Activated T-helper 2 cell treated with anti-CD3 and anti-CD28 coated beads, Interferon-gamma antibody, Interleukin-2, Interleukin-4, amounts not matched to agents 10 μg/mL and 5 μg/mL and 100 μg/mL, durations not matched to agents 14 hours and 24 hours and 36 hours (primary cell): Measurements from ENCODE around the gene ANP32A. TPM values are rescaled to one million over a fixed set of nuclear protein-coding genes. Genes with fewer than 3 reads are reported as not detected.

Experiments used
- DNase-seq: peaks from one replicate; pipeline ENCODE4 v3.0.0; 2021; ENCODE audit warnings: low spot score
- H3K27ac Mint-ChIP-seq: one replicate; pipeline ENCODE4 v1.8.0; 2021; ENCODE audit warnings: mixed read lengths
- H3K27me3 Mint-ChIP-seq: one replicate; pipeline ENCODE4 v1.8.0; 2021; ENCODE audit warnings: low read depth, mixed read lengths
- H3K36me3 Mint-ChIP-seq: one replicate; pipeline ENCODE4 v1.8.0; 2021; ENCODE audit warnings: low read depth, mixed read lengths
- H3K4me1 Mint-ChIP-seq: one replicate; pipeline ENCODE4 v1.8.0; 2021; ENCODE audit warnings: low read depth, mixed read lengths
- H3K4me3 Mint-ChIP-seq: one replicate; pipeline ENCODE4 v1.8.0; 2021; ENCODE audit warnings: low read depth, mild to moderate bottlenecking, moderate library complexity, mixed read lengths
- H3K9me3 Mint-ChIP-seq: one replicate; pipeline ENCODE4 v1.8.0; 2021; ENCODE audit warnings: mixed read lengths
- intact Hi-C: fragments of 100-400 bp; cut with micrococcal nuclease; formaldehyde crosslinking; loops from one replicate; pipeline ENCODE4 v1.15.1; 2023
- total RNA-seq: library from RNA; stranded (reverse); gene quantifications from 2 replicates; pipeline ENCODE4 v1.2.3, GENCODE V29; 2022

The ANP32A gene
- total RNA-seq, 1 donor from 2014 or later, result 259 TPM

- H3K27ac Mint-ChIP-seq, result peak overlapping the region; percentile 99
- peak overlapping the region; percentile 93 for H3K4me3 Mint-ChIP-seq
- H3K27me3 Mint-ChIP-seq, result no peaks in the 10 kb centered on the region
- H3K9me3 Mint-ChIP-seq, result no peaks in the 10 kb centered on the region
- peak; percentile 69 for DNase-seq
- peaks cover 40% of the 10 kb centered on the region for H3K36me3 Mint-ChIP-seq
- H3K4me1 Mint-ChIP-seq, result peaks cover 41% of the 10 kb centered on the region
- intact Hi-C loops, result loop anchor here (2.0 kb wide), 1 partner anchor 35 kb away; no protein-coding TSS in a partner anchor
These were observed 3.2 kb downstream of the ANP32A start for GRCh38 chr15:68817304-68818065.

GRCh38 chr15:68816795-68817303 lies 3.8 kb downstream of the ANP32A start:
- intact Hi-C loops, result loop anchor here (1.0 kb wide), 1 partner anchor 20 kb away; no protein-coding TSS in a partner anchor
- H3K27ac Mint-ChIP-seq, result peak overlapping the region; percentile 99
- H3K9me3 Mint-ChIP-seq, result no peaks in the 10 kb centered on the region
- DNase-seq, result no peak
- peak overlapping the region; percentile 93 for H3K4me3 Mint-ChIP-seq
- H3K4me1 Mint-ChIP-seq, result peaks cover 42% of the 10 kb centered on the region
- H3K36me3 Mint-ChIP-seq, result peaks cover 43% of the 10 kb centered on the region
- H3K27me3 Mint-ChIP-seq, result no peaks in the 10 kb centered on the region

GRCh38 chr15:68816158-68816557 lies 4.5 kb downstream of the ANP32A start:
- Mint-ChIP-seq H3K9me3 (no peaks in the 10 kb centered on the region), H3K4me3 (peak overlapping the region; percentile 93), H3K27me3 (no peaks in the 10 kb centered on the region), H3K4me1 (peaks cover 43% of the 10 kb centered on the region), H3K36me3 (peaks cover 44% of the 10 kb centered on the region), H3K27ac (peak overlapping the region; percentile 42)
- DNase-seq, result no peak
- intact Hi-C loops, result loop anchor here (1.0 kb wide), 1 partner anchor 19 kb away; no protein-coding TSS in a partner anchor

- DNase-seq, result no peak
- H3K27me3 Mint-ChIP-seq, result no peaks in the 10 kb centered on the region
- H3K4me3 Mint-ChIP-seq, result peak overlapping the region; percentile 93
- H3K27ac Mint-ChIP-seq, result peak overlapping the region; percentile 42
- intact Hi-C loops, result no loop called here
- H3K36me3 Mint-ChIP-seq, result peaks cover 46% of the 10 kb centered on the region
- peaks cover 46% of the 10 kb centered on the region for H3K4me1 Mint-ChIP-seq
- H3K9me3 Mint-ChIP-seq, result no peaks in the 10 kb centered on the region
These were observed 5.1 kb downstream of the ANP32A start for GRCh38 chr15:68815598-68815997.

- H3K27me3 Mint-ChIP-seq, result no peaks in the 10 kb centered on the region
- no peaks in the 10 kb centered on the region for H3K9me3 Mint-ChIP-seq
- intact Hi-C loops, result no loop called here
- DNase-seq, result no peak
- H3K36me3 Mint-ChIP-seq, result peaks cover 48% of the 10 kb centered on the region
- H3K4me1 Mint-ChIP-seq, result peaks cover 55% of the 10 kb centered on the region
- H3K27ac Mint-ChIP-seq, result peak overlapping the region; percentile 30
- no peak overlapping the region for H3K4me3 Mint-ChIP-seq
These were observed 6.1 kb downstream of the ANP32A start for GRCh38 chr15:68814596-68814995.

GRCh38 chr15:68812597-68813431 lies 7.9 kb downstream of the ANP32A start:
- no peaks in the 10 kb centered on the region for H3K27me3 Mint-ChIP-seq
- no peak overlapping the region for H3K27ac Mint-ChIP-seq
- H3K4me1 Mint-ChIP-seq, result peaks cover 68% of the 10 kb centered on the region
- no peak overlapping the region for H3K4me3 Mint-ChIP-seq
- intact Hi-C loops, result no loop called here
- peaks cover 58% of the 10 kb centered on the region for H3K36me3 Mint-ChIP-seq
- H3K9me3 Mint-ChIP-seq, result no peaks in the 10 kb centered on the region
- no peak for DNase-seq

- H3K4me3 Mint-ChIP-seq, result no peak overlapping the region
- no peak overlapping the region for H3K27ac Mint-ChIP-seq
- H3K4me1 Mint-ChIP-seq, result peaks cover 65% of the 10 kb centered on the region
- intact Hi-C loops, result no loop called here
- H3K27me3 Mint-ChIP-seq, result no peaks in the 10 kb centered on the region
- no peaks in the 10 kb centered on the region for H3K9me3 Mint-ChIP-seq
- no peak for DNase-seq
- peaks cover 55% of the 10 kb centered on the region for H3K36me3 Mint-ChIP-seq
These were observed 8.6 kb downstream of the ANP32A start for GRCh38 chr15:68812069-68812468.

GRCh38 chr15:68809517-68809916 lies 11.2 kb downstream of the ANP32A start:
- no peak overlapping the region for H3K4me3 Mint-ChIP-seq
- DNase-seq, result no peak
- intact Hi-C loops, result no loop called here
- H3K27ac Mint-ChIP-seq, result peak overlapping the region; percentile 28
- H3K9me3 Mint-ChIP-seq, result no peaks in the 10 kb centered on the region
- no peaks in the 10 kb centered on the region for H3K27me3 Mint-ChIP-seq
- peaks cover 51% of the 10 kb centered on the region for H3K36me3 Mint-ChIP-seq
- peaks cover 53% of the 10 kb centered on the region for H3K4me1 Mint-ChIP-seq

GRCh38 chr15:68808770-68809169 lies 11.9 kb downstream of the ANP32A start:
- Mint-ChIP-seq H3K27ac (peak overlapping the region; percentile 47), H3K27me3 (no peaks in the 10 kb centered on the region), H3K9me3 (no peaks in the 10 kb centered on the region), H3K4me1 (peaks cover 51% of the 10 kb centered on the region), H3K4me3 (no peak overlapping the region), H3K36me3 (peaks cover 49% of the 10 kb centered on the region)
- intact Hi-C loops, result no loop called here
- no peak for DNase-seq

GRCh38 chr15:68808091-68808490 lies 12.6 kb downstream of the ANP32A start:
- Mint-ChIP-seq H3K4me3 (no peak overlapping the region), H3K36me3 (peaks cover 49% of the 10 kb centered on the region), H3K27me3 (no peaks in the 10 kb centered on the region), H3K4me1 (peaks cover 47% of the 10 kb centered on the region), H3K27ac (no peak overlapping the region), H3K9me3 (no peaks in the 10 kb centered on the region)
- no peak for DNase-seq
- intact Hi-C loops, result no loop called here

GRCh38 chr15:68807249-68807648 lies 13.4 kb downstream of the ANP32A start:
- Mint-ChIP-seq H3K27me3 (no peaks in the 10 kb centered on the region), H3K4me1 (peaks cover 44% of the 10 kb centered on the region), H3K27ac (peak overlapping the region; percentile 30), H3K4me3 (no peak overlapping the region), H3K9me3 (no peaks in the 10 kb centered on the region), H3K36me3 (peaks cover 48% of the 10 kb centered on the region)
- no peak for DNase-seq
- intact Hi-C loops, result no loop called here

GRCh38 chr15:68806220-68807060 lies 14.3 kb downstream of the ANP32A start:
- no peak for DNase-seq
- no peak overlapping the region for H3K4me3 Mint-ChIP-seq
- H3K9me3 Mint-ChIP-seq, result no peaks in the 10 kb centered on the region
- intact Hi-C loops, result no loop called here
- no peaks in the 10 kb centered on the region for H3K27me3 Mint-ChIP-seq
- peak overlapping the region; percentile 30 for H3K27ac Mint-ChIP-seq
- H3K4me1 Mint-ChIP-seq, result peaks cover 47% of the 10 kb centered on the region
- peaks cover 46% of the 10 kb centered on the region for H3K36me3 Mint-ChIP-seq
